GM12891 (cell line): ENCODE measurements around the gene SHOC1. TPM values are rescaled to one million over a fixed set of nuclear protein-coding genes. Genes with fewer than 3 reads are reported as not detected.

Source experiments
- DNase-seq: peaks from one replicate; pipeline ENCODE4 v3.0.0; 2011; ENCODE audit warnings: low spot score; ENCODE audit not compliant: insufficient read length
- FAIRE-seq: peaks from 2 replicates; lab custom pipeline; 2011; peaks lifted over from hg19 to GRCh38; lab: Jason Lieb, UNC
- PAX5 ChIP-seq: IDR thresholded peaks from 2 replicates; pipeline ENCODE4 v1.6.1; 2011; ENCODE audit warnings: low read length, moderate library complexity, mild to moderate bottlenecking; ENCODE audit not compliant: insufficient read depth, severe bottlenecking
- POLR2A ChIP-seq: IDR thresholded peaks from 2 replicates; pipeline ENCODE4 v1.6.1; 2011; ENCODE audit warnings: low read depth, low read length, control low read depth
- POLR2AphosphoS5 ChIP-seq: IDR thresholded peaks from 2 replicates; pipeline ENCODE4 v1.6.1; 2011; ENCODE audit warnings: low read depth, low read length, control low read depth
- POU2F2 ChIP-seq: IDR thresholded peaks from 2 replicates; pipeline ENCODE4 v1.6.1; 2011; ENCODE audit warnings: low read depth, mild to moderate bottlenecking, control low read depth, low read length, moderate library complexity
- SPI1 ChIP-seq: IDR thresholded peaks from 2 replicates; pipeline ENCODE4 v1.6.1; 2011; ENCODE audit warnings: low read depth, low read length, control low read depth
- TAF1 ChIP-seq: IDR thresholded peaks from 2 replicates; pipeline ENCODE4 v1.6.1; 2011; ENCODE audit warnings: low read depth, low read length, control low read depth
- polyA plus RNA-seq: library from polyadenylated mRNA; unstranded; fragments of >200 nt; gene quantifications from one replicate; pipeline ENCODE4 v1.2.1, GENCODE V29; 2012; ENCODE audit warnings: low read depth, missing spikeins, inconsistent platforms; ENCODE audit not compliant: missing spikeins

The SHOC1 gene
- 0.03 TPM for polyA plus RNA-seq

- no peak for TF ChIP-seq POU2F2
- no peak for TF ChIP-seq PAX5
- TF ChIP-seq TAF1, result no peak
- TF ChIP-seq POLR2AphosphoS5, result no peak
- TF ChIP-seq SPI1, result no peak
- no peak for TF ChIP-seq POLR2A
- FAIRE-seq, result no peak
- DNase-seq, result no peak
Observed at GRCh38 chr9:111794835-111795556, at the start of gene SHOC1. Gene SHOC1 (minus strand): TSS chr9:111794937. CDS start chr9:111791418, 3,519 bp downstream.

GRCh38 chr9:111843971-111844370, 49.2 kb upstream of the SHOC1 start:
- DNase-seq (no peak), FAIRE-seq (no peak)
- TF ChIP-seq POLR2A (no peak), TAF1 (no peak), POU2F2 (no peak), PAX5 (no peak), POLR2AphosphoS5 (no peak), SPI1 (no peak)

- no peak for DNase-seq
- TF ChIP-seq POU2F2 (no peak), TAF1 (no peak), POLR2AphosphoS5 (no peak), PAX5 (no peak), POLR2A (no peak), SPI1 (no peak)
- FAIRE-seq, result no peak
Observed at GRCh38 chr9:111842313-111842712, 47.6 kb upstream of the SHOC1 start.

- no peak for TF ChIP-seq POLR2A
- no peak for TF ChIP-seq POLR2AphosphoS5
- TF ChIP-seq PAX5, result no peak
- no peak for TF ChIP-seq POU2F2
- no peak for TF ChIP-seq TAF1
- no peak for TF ChIP-seq SPI1
- no peak for FAIRE-seq
- no peak for DNase-seq
Observed at GRCh38 chr9:111840442-111840841, 45.7 kb upstream of the SHOC1 start.

- FAIRE-seq (no peak), DNase-seq (no peak)
- no peak for TF ChIP-seq PAX5
- no peak for TF ChIP-seq POU2F2
- no peak for TF ChIP-seq SPI1
- TF ChIP-seq POLR2AphosphoS5, result no peak
- no peak for TF ChIP-seq POLR2A
- no peak for TF ChIP-seq TAF1
Observed at GRCh38 chr9:111839987-111840386, 45.2 kb upstream of the SHOC1 start.

- DNase-seq (no peak), FAIRE-seq (no peak)
- no peak for TF ChIP-seq TAF1
- TF ChIP-seq POLR2A, result no peak
- TF ChIP-seq SPI1, result peak; percentile 46
Observed at GRCh38 chr9:111839387-111839786, 44.6 kb upstream of the SHOC1 start.

- no peak for DNase-seq
Observed at GRCh38 chr9:111838439-111838838, 43.7 kb upstream of the SHOC1 start.

GRCh38 chr9:111836311-111836710, 41.6 kb upstream of the SHOC1 start:
- DNase-seq, result no peak
- no peak for FAIRE-seq
- TF ChIP-seq POLR2AphosphoS5 (no peak), PAX5 (no peak)

More at GRCh38 chr9:111838439-111838838, 43.7 kb upstream of the SHOC1 start:
- FAIRE-seq, result no peak
- no peak for TF ChIP-seq PAX5
- no peak for TF ChIP-seq POU2F2
- no peak for TF ChIP-seq TAF1
- no peak for TF ChIP-seq POLR2AphosphoS5
- TF ChIP-seq POLR2A, result no peak

GRCh38 chr9:111833941-111834340, 39.2 kb upstream of the SHOC1 start:
- FAIRE-seq, result no peak
- TF ChIP-seq SPI1 (no peak), PAX5 (no peak), POLR2AphosphoS5 (no peak), TAF1 (no peak)
- no peak for DNase-seq

- TF ChIP-seq POLR2A, result no peak
- DNase-seq, result no peak
- no peak for FAIRE-seq
Observed at GRCh38 chr9:111832449-111832848, 37.7 kb upstream of the SHOC1 start.
